NCI-H446 (cell line): ENCODE measurements around the gene DMBT1.
"Not testable (repeated sequence)": the region's sequence is repeated elsewhere in the genome, so short reads cannot be mapped to it uniquely, and the experiment has no call there.

Experiments used
- DNase-seq, 2 experiments: peaks; one replicate each; lab custom pipeline; 2025; lab: John Stamatoyannopoulos, UW

DMBT1 gene

DNA sequence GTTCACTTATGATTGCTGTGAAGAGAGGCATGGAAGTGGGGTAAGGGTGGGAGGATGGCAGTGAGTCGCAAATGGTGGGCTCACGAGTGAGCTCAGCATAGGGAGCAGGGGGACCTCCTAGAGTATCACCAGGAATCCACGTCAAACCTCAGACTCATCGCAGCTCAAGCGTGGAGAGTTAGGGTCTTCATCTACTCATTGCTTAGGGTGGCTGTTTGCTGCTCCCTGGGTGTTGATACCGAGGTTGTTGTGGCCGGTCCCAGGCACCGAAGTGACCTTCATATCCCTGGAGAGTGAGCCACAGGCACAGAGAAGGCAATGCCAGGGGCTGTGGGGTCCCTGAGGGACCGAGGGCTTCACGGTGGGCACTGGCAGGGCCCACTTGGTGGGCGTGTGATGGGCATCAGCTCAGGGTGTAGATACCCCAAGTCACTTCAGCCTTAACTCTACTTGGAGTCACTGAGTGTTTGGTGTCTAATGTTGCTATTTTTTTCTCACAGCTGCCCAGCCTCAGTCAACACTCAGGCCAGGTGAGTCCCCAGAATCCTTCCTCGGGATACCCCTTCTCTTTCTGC lies 16.8 kb downstream of the DMBT1 start:
- no peak for DNase-seq

GRCh38 chr10:122586070-122586469 lies 25.5 kb downstream of the DMBT1 start:
- DNase-seq: not testable (repeated sequence)

DNA sequence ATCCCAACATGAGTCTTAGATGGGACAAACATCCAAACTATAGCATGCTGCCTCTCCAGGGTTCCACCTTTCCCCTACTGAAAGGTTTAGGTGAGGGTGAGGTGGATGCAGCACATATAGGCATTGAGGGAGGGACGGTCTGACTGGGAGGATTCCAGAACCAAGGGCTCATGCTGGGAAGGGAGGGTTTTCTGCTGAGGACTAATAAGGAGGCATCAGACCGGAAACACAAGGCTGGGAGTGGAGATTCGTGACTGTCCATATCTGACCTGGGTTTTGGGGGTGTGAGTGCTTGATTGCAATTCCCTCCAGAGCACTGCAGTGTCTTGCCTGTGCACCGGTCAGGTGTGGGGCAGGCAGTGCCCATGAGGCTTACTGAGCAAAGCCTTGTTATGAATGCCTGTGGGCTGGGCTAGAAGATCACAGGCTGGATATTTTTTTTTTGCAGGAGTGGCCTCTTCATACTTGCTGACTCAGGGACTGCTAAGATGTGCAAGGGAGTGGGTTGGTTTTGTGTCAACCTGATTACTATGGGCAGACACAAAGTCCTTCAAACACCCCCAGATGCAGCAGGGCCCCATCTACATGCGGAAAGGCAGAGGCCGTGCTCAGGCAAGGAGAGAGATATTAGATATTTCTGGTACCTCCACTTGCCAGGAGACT lies 26.7 kb downstream of the DMBT1 start:
- DNase-seq: no peak

DNA sequence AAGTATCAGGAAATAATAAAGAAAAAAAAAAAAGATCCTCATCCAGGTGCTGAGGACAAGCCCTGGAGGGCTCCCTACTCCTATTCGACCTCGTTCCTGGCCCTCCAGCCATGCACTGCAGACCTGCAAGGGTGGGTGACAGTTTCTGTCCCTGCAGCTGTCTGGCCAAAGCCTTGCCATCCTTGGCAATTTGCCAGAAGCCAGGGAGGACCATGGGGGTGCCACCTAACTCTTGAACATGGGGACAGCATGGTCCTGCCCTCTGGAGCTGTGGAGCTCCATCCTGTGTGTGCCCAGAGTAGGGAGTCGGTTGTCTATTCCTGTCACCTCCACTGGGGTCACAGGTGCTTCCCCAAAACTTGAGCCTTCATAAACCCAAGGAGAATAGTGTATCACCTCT lies 27.8 kb downstream of the DMBT1 start:
- DNase-seq: no peak

GRCh38 chr10:122590153-122590552 lies 29.6 kb downstream of the DMBT1 start:
- DNase-seq: no peak

DNA sequence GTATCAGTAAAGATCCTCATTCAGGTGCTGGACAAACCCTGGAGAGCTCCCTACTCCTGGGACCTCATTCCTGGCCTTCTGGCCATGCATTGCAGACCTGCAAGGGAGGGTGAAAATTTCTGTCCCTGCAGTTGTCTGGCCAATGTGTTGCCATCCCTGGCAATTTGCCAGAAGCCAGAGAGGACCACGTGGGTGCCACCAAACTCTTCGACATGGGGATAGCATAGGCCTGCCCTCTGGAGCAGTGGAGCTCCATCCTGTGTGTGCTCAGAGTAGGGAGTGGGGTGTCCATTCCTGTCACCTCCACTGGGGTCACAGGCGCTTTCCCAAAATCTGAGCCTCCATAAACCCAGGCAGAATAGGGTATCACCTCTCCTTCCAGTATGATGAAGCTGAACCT lies 31.2 kb downstream of the DMBT1 start:
- DNase-seq: no peak

GRCh38 chr10:122592161-122592560 lies 31.6 kb downstream of the DMBT1 start:
- DNase-seq: no peak

- DNase-seq: no peak
Observed at GRCh38 chr10:122617476-122618270, 57.1 kb downstream of the DMBT1 start.

DNA sequence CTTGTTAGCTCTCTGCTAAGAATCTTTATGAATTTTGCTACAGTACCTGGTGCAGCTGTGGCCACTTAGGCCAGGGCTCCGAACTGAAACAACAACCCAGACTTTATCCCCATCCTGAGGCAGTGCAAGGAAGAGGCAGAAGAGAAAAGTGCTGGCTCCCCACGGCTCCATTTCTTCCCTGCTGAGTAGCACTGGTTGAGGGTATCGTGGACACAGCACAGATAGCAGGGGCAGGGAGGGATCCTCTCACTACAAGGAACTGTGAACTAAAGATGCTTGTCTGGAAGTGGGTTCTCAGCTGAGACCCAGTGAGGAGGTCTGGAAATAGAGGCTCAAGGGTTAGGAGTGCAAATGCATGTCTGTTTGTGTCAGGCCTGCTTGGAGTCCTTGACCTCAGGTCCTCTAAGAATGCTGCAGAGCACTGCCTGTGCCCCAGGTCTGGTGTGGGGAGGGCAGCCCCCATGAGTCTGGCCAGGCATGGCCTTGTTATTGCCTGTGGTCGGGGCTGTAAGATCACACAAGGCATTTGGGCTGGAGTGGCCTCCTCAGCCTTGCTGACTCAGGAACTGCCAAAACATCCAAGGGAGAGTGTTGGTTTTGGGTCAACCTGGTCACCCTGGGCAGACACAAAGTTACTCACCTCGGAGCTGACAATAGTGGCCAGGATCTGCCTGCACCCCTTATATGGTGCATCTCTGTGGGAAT lies 58.1 kb downstream of the DMBT1 start:
- DNase-seq: no peak

DNA sequence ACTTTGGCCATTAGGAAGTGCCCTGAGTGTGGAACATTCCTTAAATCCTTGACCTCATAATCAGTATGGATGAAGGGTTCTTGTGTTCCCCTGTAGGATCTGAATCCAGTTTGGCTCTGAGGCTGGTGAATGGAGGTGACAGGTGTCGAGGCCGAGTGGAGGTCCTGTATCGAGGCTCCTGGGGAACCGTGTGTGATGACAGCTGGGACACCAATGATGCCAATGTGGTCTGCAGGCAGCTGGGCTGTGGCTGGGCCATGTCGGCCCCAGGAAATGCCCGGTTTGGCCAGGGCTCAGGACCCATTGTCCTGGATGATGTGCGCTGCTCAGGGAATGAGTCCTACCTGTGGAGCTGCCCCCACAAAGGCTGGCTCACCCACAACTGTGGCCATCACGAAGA lies 60.4 kb downstream of the DMBT1 start:
- DNase-seq: not testable (repeated sequence)

GRCh38 chr10:122624546-122624945 lies 64.0 kb downstream of the DMBT1 start:
- DNase-seq: no peak

DNA sequence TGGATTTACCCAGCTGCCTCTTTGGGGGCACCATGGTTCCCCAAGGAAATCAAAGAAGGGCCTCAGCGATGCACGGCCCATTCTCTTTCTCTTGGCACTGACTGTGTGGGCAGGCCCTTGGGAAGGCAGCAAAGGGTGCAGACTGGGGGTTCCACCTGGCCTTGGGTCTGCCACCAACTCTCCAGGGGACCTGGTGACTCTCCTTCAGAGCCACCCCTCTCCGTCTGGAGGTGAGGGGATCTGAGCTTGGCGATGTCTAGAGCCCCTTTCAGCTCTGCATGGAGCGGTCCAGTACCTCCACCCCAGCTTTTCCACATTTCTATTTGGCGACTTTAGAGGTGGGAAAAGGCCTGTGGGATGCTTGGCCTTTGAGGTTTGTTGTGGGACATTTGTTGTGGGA lies 70.0 kb downstream of the DMBT1 start:
- no peak for DNase-seq

DNA sequence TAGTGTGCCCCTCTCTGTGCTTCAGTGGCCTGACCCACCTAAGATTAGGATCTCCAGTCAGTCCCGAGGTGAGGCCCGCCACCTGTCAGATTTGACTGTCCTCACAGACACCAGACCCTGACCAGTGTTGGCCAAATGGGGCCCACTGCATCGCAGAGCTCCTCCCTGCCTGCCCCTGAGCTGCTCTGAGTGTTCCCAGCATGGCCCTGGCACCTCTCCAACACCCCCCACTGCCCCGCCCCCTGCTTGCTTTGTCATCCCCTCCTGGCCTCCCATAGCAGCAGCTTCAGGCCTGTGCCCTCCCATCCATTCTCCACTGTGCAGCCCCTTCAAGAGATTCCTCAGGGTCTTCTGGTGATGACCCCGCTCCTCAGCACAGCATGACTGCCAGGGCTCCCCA lies 71.5 kb downstream of the DMBT1 start:
- no peak for DNase-seq

DNA sequence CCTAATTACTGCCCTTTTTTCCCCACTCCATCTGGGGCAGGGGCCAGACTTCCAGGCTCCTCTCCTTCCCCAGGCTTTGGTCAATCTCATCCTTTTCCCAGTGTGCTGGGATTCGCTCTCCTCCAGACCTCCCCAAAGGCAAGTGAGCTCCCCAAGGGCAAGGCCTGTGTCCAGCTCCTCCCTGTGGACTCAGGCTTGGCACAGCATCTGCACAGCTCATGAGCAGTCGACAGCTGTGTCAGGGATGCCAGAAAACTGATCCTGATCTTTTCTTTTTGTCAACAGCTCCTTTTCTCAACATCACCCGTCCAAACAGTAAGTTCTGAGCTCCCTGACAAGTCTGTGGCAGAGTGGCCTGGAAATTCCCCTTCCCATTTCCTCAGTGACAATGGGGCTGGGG lies 72.0 kb downstream of the DMBT1 start:
- DNase-seq: no peak

DNA sequence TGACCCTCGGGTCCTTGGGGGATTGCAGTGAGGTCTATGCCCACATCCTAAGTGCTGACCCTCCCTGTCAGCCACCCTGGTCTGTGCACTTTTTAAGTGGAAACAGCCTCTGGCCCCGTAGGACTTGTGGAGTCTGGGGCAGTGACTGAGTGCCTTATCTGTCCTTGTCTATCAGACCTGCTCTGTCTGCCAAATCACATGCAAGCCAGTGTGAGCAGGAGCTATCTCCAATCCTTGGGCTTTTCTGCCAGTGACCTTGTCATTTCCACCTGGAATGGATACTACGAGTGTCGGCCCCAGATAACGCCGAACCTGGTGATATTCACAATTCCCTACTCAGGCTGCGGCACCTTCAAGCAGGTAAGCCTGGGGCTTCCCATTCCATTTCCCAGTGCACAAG lies 76.4 kb downstream of the DMBT1 start:
- no peak for DNase-seq

DNA sequence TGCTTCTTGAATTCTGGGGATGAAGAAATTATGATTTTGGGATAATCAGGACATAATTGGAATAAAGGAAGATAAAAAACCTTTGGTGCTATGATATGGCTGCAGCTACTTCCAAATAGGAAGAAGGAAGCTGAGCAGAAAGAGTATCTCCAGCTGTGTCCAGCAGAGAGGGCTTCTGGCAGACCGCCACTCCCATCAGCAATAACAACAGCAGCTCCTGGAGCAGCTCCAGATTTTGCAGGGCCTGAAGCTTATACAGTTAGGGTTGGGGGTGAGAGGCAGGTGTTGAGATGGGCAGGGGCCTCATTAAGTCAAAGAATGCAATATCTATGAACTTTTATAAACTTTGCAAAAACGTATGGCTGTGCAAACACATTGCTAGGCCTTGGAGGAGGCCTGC lies 76.8 kb downstream of the DMBT1 start:
- DNase-seq: no peak

DNA sequence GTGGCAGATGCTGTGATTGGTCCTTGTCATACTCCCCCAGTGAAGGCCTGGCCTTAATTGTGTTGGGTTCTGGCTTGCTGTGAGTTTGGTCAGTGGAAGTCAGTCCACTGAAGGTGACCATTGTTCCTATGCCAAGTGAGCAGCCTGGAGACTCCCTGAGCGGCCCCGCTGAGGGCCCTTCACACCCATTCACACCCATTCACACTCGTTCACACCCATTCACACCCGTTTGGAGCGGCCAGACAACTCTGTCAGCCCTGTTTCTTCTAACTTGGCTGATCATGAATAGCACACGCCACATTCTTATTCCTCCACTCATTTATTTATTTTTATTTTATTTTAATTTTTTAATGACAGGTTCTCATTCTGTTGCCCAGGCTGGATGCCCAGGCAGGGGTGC lies 77.6 kb downstream of the DMBT1 start:
- no peak for DNase-seq

GRCh38 chr10:122639801-122640200 lies 79.2 kb downstream of the DMBT1 start:
- no peak for DNase-seq

GRCh38 chr10:122640921-122641320 lies 80.4 kb downstream of the DMBT1 start:
- no peak for DNase-seq

DNA sequence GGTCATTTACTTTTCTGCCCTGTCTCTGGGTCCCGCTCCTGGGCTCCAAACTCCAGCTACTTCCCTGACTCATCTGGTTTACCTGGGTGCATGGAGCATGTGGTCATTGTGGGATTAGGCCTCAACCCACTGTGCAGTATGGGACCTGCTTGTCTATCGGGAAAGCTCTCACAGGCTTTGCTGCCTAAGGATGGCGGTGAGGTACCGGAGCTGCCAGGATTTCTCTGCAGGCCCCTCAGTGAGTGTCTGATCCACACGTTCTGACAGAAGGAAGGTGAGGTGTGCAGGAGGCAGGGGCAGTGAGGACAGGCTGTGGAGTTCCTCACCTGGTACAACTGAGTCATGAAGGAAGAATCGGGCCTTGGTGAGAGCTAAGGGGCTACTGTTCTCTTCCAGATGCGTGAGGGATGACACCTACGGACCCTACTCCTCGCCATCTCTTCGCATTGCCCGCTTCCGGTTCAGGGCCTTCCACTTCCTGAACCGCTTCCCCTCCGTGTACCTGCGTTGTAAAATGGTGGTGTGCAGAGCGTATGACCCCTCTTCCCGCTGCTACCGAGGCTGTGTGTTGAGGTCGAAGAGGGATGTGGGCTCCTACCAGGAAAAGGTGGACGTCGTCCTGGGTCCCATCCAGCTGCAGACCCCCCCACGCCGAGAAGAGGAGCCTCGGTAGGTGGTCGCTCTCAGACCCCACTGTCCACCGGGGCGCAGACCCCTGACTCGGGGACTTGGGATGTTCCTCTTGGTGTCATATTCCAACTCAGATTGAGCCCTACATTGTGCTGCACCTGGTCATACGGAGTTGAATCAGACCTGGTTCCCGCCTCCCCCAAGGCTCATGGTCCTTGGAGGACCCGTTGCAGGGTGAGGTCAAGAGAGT lies 82.4 kb downstream of the DMBT1 start:
- no peak for DNase-seq

- no peak for DNase-seq
Observed at GRCh38 chr10:122643931-122644534, 83.5 kb downstream of the DMBT1 start.
